HEK293T (cell line): ENCODE results near the gene NPLOC4.

Experiments
- CTCF ChIA-PET: fragments of 350-600 bp; formaldehyde crosslinking; extraction: SDS; loops from one replicate; lab custom pipeline; 2021; ENCODE audit warnings: antibody characterized with exemption, inconsistent platforms; lab: Yijun Ruan, JAX
- POLR2A ChIA-PET: fragments of 350-600 bp; formaldehyde crosslinking; extraction: SDS; loops from one replicate; lab custom pipeline; 2020; ENCODE audit warnings: antibody characterized with exemption, inconsistent platforms; lab: Yijun Ruan, JAX
- DNase-seq: peaks from one replicate; pipeline ENCODE4 v3.0.0; 2012; ENCODE audit warnings: mixed read lengths; ENCODE audit errors: extremely low spot score
- ARNT ChIP-seq: fragments of 450-650 bp; IDR thresholded peaks from 2 replicates; pipeline ENCODE4 v1.6.1; 2017; ENCODE audit warnings: mild to moderate bottlenecking
- BHLHE40 ChIP-seq: fragments of 450-650 bp; IDR thresholded peaks from 2 replicates; pipeline ENCODE4 v1.6.1; 2016; ENCODE audit warnings: mild to moderate bottlenecking, moderate library complexity, borderline replicate concordance
- CTBP1 ChIP-seq: fragments of 450-650 bp; IDR thresholded peaks from 2 replicates; pipeline ENCODE4 v1.6.1; 2016; ENCODE audit warnings: borderline replicate concordance
- ELF4 ChIP-seq: fragments of 450-650 bp; IDR thresholded peaks from 2 replicates; pipeline ENCODE4 v1.6.1; 2017; ENCODE audit warnings: antibody characterized with exemption
- FOXA1 ChIP-seq: fragments of 450-650 bp; IDR thresholded peaks from 2 replicates; pipeline ENCODE4 v1.6.1; 2016; ENCODE audit warnings: mild to moderate bottlenecking
- FOXK2 ChIP-seq: fragments of 450-650 bp; IDR thresholded peaks from 2 replicates; pipeline ENCODE4 v1.6.1; 2016; ENCODE audit warnings: mild to moderate bottlenecking
- FOXM1 ChIP-seq: fragments of 450-650 bp; IDR thresholded peaks from 2 replicates; pipeline ENCODE4 v1.6.1; 2017; ENCODE audit warnings: mild to moderate bottlenecking, borderline replicate concordance
- HDGF ChIP-seq: fragments of 450-650 bp; IDR thresholded peaks from 2 replicates; pipeline ENCODE4 v1.6.1; 2017; ENCODE audit warnings: antibody characterized with exemption, borderline replicate concordance
- L3MBTL2 ChIP-seq: fragments of 450-650 bp; conservative IDR thresholded peaks from 2 replicates; pipeline ENCODE4 v1.6.1; 2016; ENCODE audit warnings: mild to moderate bottlenecking
- LEF1 ChIP-seq: fragments of 450-650 bp; IDR thresholded peaks from 2 replicates; pipeline ENCODE4 v1.6.1; 2017; ENCODE audit warnings: mild to moderate bottlenecking, borderline replicate concordance
- NFRKB ChIP-seq: fragments of 450-650 bp; IDR thresholded peaks from 2 replicates; pipeline ENCODE4 v1.6.1; 2016; ENCODE audit warnings: mild to moderate bottlenecking, moderate library complexity
- SP1 ChIP-seq: fragments of 450-650 bp; IDR thresholded peaks from 2 replicates; pipeline ENCODE4 v1.6.1; 2017
- SUZ12 ChIP-seq: fragments of 450-650 bp; IDR thresholded peaks from 2 replicates; pipeline ENCODE4 v1.6.1; 2016; ENCODE audit warnings: mild to moderate bottlenecking
- TARDBP ChIP-seq: fragments of 450-650 bp; IDR thresholded peaks from 2 replicates; pipeline ENCODE4 v1.6.1; 2016
- ZNF384 ChIP-seq: fragments of 450-650 bp; IDR thresholded peaks from 2 replicates; pipeline ENCODE4 v1.6.1; 2016
- TF ChIP-seq, protein P1 (sequence below): fragments of 450-650 bp; IDR thresholded peaks from 2 replicates; pipeline ENCODE4 v1.6.1; 2016

NPLOC4 gene

DNA sequence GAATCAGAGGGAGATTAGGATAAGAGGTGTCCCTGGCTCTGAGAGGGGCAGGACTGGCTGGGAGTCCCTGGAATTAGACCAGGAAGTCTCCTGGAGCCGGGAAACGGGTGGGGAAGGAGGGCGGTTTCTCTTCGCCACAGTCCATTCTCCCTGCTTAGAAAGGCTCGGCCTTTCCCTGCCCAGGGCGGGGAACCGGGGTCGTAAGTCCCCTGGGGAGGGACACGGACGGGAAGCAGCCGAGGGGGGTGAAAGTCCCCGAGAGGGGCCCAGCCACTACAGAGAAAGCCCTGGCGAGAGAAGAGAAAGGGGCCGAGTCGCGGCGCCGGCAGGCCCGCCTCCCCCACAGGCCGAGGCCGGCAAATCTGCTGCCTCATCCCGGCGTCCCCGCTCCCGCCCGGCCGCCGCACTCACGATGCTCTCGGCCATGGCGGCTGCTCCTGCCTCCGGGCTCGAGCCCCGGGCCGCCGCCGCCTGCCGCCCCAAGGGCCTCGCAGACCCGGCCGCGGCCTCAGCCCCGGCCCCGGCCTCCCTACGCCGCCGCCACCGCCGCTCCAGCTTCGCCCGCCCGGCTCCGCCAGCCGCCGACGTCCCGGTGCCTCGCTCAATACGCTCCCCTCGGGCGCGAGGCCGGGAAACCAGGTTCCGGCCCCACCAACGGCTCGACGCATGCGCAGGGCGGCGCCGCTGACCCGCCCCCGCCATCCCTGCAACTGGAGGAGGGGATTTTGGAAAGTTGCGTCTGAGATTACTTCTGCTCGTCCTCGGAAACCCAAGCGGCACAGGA, at the start of gene NPLOC4, which contains the start of gene TSPAN10:
TSS of gene NPLOC4 (minus strand) at position 608 of the 784 bp plus-strand sequence. CDS start at position 426, 182 bp downstream.
TSS of gene TSPAN10 (plus strand) at position 692 of the 784 bp plus-strand sequence. CDS start 5,217 bp downstream, outside the sequence.
- POLR2A ChIA-PET, result interaction anchor here (0.6 to 1.6 kb wide), 6 partner anchors 12 to 242 kb away, joined by 3 to 7 read pairs (median 4); partner anchors contain the start of genes ARL16, BAHCC1, CCDC137 and HGS
- DNase-seq, result peak; percentile 98
- CTCF ChIA-PET, result no interaction called here
- no peak for TF ChIP-seq SUZ12
- TF ChIP-seq NFRKB, result no peak
- TF ChIP-seq FOXM1, result peak; percentile 85; the same call in 1 of the 2 replicates
- TF ChIP-seq ARNT, result peak; percentile 84
- no peak for TF ChIP-seq FOXA1
- TF ChIP-seq CTBP1, result peak; percentile 52; the same call in 1 of the 2 replicates
- TF ChIP-seq LEF1, result peak; percentile 44; the same call in 1 of the 2 replicates

DNA sequence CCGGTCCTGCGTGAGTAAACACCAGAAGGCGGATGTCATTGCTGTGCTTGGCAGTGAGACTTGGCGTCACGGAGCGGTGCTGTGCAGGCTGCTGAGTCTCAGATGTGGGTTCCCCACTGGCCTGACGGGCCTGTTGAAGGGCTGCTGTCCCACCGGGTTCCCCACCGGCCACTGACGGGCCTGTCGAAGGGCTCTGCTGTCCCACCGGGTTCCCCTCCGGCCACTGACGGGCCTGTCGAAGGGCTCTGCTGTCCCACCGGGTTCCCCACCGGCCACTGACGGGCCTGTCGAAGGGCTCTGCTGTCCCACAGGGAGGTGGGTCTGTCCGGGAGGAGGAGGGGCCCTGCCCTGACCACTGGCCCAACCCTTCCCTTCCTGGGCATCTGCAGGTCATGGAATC, 49.7 kb upstream of the NPLOC4 start:
- POLR2A ChIA-PET, result interaction anchor here (6.2 kb wide), 1 partner anchor 16 kb away, joined by 120 read pairs; the partner anchor contains the start of gene MRPL12
- CTCF ChIA-PET, result no interaction called here
- no peak for DNase-seq
- no peak for TF ChIP-seq FOXK2
- TF ChIP-seq FOXM1, result no peak
- no peak for TF ChIP-seq FOXA1
- TF ChIP-seq ZNF384, result no peak
- no peak for TF ChIP-seq SUZ12
- no peak for TF ChIP-seq HDGF
- TF ChIP-seq L3MBTL2, result no peak
- no peak for TF ChIP-seq LEF1
- TF ChIP-seq ARNT, result no peak
- no peak for TF ChIP-seq TARDBP
- no peak for TF ChIP-seq SP1

DNA sequence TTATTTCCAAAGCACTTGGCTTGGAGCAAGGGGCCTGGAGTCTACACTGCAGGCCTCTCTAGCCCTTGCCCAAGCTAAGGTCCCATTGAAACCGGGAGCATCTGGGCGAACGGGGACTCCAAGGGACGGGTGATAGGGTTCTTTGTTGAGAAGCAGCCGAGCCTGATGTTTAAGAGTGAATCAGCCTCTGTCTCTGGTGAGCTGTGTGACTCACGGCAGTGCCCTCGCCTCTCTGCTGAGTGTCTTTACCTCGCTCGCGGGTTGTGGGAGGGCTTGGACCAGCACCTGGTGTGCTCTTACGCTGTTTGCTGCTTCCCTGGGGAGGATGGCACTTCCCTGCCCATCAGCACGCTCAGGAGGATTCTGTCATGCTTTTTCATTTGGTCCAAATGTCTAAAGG, 48.2 kb upstream of the NPLOC4 start:
- ChIA-PET CTCF (interaction anchor here (1.4 kb wide), 1 partner anchor 17 kb away, joined by 4 read pairs; the partner anchor contains the start of gene MRPL12), POLR2A (interaction anchor here (0.9 to 6.2 kb wide), 4 partner anchors 11 to 22 kb away, joined by 3 to 120 read pairs (median 26); partner anchors contain the start of gene MRPL12)
- no peak for DNase-seq
- TF ChIP-seq SUZ12, result no peak
- TF ChIP-seq, protein P1, sequence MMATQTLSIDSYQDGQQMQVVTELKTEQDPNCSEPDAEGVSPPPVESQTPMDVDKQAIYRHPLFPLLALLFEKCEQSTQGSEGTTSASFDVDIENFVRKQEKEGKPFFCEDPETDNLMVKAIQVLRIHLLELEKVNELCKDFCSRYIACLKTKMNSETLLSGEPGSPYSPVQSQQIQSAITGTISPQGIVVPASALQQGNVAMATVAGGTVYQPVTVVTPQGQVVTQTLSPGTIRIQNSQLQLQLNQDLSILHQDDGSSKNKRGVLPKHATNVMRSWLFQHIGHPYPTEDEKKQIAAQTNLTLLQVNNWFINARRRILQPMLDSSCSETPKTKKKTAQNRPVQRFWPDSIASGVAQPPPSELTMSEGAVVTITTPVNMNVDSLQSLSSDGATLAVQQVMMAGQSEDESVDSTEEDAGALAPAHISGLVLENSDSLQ, result no peak
- TF ChIP-seq BHLHE40, result no peak
- no peak for TF ChIP-seq TARDBP
- TF ChIP-seq HDGF, result no peak
- no peak for TF ChIP-seq CTBP1
- no peak for TF ChIP-seq ELF4
- TF ChIP-seq SP1, result no peak
- TF ChIP-seq NFRKB, result no peak
- no peak for TF ChIP-seq LEF1

DNA sequence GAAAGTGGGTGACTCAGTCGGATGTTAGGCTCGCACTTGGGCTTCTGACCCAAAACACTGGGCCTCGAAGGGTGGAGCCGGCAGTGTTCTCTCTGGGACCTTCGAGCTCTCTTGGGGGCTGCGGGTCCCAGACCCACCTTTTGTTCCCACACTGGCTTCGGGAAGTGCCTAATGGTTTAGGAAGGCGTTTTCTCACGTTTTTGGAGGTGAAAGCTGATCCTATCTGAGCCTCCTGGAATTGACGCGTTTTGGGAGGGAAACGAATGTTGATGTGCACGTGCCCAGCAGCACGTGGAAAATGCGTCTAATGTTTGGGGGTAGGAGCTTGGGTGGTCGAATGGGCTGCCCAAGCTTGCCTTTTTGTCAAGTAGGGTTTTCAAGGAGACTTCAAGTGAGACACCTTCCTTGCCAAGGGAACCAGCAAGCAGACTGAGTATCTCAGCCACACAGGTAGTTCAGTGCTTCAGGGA, 47.6 kb upstream of the NPLOC4 start:
- CTCF ChIA-PET, result interaction anchor here (0.6 to 1.4 kb wide), 3 partner anchors 18 to 25 kb away, joined by 3 to 4 read pairs (median 3); partner anchors contain the start of gene MRPL12
- no peak for DNase-seq
- TF ChIP-seq TARDBP (no peak), L3MBTL2 (peak; percentile 99), NFRKB (no peak), LEF1 (no peak)
- POLR2A ChIA-PET, result interaction anchor here (0.9 to 6.2 kb wide), 10 partner anchors 10 to 242 kb away, joined by 3 to 120 read pairs (median 8); partner anchors contain the start of genes CCDC137, MRPL12, OXLD1 and PDE6G

DNA sequence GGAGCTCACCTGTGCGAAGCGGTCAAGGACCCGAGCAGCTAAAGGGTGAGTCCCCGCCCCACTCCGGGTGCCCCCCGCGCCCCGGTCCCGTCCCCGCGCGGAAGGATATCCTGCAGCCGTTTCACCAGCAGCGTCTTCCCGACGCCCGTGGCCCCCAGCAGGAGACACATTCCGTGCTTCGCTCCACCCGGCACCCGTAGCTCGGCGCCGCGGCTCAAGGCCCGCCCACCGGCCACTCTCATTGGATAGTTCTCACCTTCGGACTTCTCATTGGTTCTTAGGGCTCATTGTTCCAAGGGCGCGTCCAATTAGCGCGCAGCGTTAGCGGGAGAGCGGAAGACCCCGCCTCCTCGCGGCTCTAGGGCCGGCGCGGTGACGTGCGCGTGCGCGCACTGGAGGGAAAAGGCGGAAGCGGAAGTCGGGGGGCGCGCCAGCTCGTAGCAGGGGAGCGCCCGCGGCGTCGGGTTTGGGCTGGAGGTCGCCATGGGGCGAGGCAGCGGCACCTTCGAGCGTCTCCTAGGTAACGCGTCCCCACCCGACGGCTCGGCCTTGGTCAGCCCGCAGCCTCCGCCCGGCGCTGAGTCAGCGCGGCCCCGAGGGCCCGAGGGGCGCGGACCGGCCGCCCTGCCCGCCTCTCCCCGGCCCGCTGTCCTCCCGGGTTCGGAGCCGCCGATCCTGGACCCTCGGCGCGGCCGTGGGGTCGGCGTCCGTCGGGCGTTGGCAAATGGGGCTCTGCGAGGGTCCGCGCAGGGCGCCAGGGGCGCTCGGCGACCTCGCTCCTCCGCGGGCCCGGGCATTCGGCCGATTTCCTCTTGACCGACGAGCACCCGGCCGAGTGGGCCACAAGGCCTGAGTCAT, 46.9 kb upstream of the NPLOC4 start, which contains the start of the genes ARL16 and HGS:
TSS of gene ARL16 (minus strand) at position 214 of the 858 bp plus-strand sequence. CDS start at position 170, 44 bp downstream.
TSS of gene HGS (plus strand) at position 428 of the 858 bp plus-strand sequence. CDS start at position 484, 56 bp downstream.
- ChIA-PET CTCF (interaction anchor here (0.6 to 1.7 kb wide), 5 partner anchors 19 to 243 kb away, joined by 3 to 5 read pairs (median 3); partner anchors contain the start of gene MRPL12), POLR2A (interaction anchor here (0.6 to 6.2 kb wide), 18 partner anchors 10 to 388 kb away, joined by 3 to 120 read pairs (median 6); partner anchors contain the start of genes CCDC137, CENPX, LRRC45 and MRPL12)
- DNase-seq, result peak; percentile 99
- TF ChIP-seq BHLHE40 (no peak), NFRKB (no peak), ELF4 (peak; percentile 93), SP1 (no peak), TARDBP (no peak), LEF1 (peak; percentile 71; the same call in 1 of the 2 replicates), FOXA1 (no peak), SUZ12 (no peak)

DNA sequence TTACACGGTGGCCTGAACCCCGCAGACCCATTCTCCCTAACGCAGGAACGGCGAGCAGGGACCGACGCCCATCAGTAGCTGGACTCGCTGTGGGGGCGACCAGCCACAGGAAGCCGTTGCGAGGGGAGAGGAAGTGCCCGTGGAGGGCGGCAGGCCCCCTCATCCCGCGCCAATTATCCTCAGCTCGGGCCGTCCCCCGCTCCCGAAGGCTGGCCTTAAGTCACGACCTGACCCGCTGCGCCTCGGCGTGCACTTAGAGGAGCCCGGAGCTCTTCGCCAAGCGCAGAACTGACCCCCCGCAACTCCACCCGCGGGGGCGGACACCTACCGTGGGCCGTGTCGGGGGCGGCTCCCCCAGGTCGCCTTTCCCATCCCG, 46.3 kb upstream of the NPLOC4 start:
- CTCF ChIA-PET, result interaction anchor here (0.9 to 1.7 kb wide), 3 partner anchors 19 to 186 kb away, joined by 3 to 5 read pairs (median 3); partner anchors contain the start of gene MRPL12
- POLR2A ChIA-PET, result interaction anchor here (0.8 to 6.2 kb wide), 15 partner anchors 9 to 388 kb away, joined by 3 to 120 read pairs (median 7); partner anchors contain the start of genes CCDC137, CENPX, LRRC45 and MRPL12
- DNase-seq, result no peak
- TF ChIP-seq BHLHE40, result no peak
- TF ChIP-seq, protein P1, result no peak
- no peak for TF ChIP-seq L3MBTL2
- no peak for TF ChIP-seq FOXA1
- TF ChIP-seq ZNF384, result no peak
- TF ChIP-seq HDGF, result no peak
- no peak for TF ChIP-seq FOXM1
- TF ChIP-seq ARNT, result no peak
- TF ChIP-seq CTBP1, result no peak
- TF ChIP-seq SP1, result no peak
- TF ChIP-seq SUZ12, result no peak
